Measurements from ENCODE around the gene RHOC.
"Not testable (repeated sequence)": the region's sequence is repeated elsewhere in the genome, so short reads cannot be mapped to it uniquely, and the experiment has no call there.

The RHOC gene

DNA sequence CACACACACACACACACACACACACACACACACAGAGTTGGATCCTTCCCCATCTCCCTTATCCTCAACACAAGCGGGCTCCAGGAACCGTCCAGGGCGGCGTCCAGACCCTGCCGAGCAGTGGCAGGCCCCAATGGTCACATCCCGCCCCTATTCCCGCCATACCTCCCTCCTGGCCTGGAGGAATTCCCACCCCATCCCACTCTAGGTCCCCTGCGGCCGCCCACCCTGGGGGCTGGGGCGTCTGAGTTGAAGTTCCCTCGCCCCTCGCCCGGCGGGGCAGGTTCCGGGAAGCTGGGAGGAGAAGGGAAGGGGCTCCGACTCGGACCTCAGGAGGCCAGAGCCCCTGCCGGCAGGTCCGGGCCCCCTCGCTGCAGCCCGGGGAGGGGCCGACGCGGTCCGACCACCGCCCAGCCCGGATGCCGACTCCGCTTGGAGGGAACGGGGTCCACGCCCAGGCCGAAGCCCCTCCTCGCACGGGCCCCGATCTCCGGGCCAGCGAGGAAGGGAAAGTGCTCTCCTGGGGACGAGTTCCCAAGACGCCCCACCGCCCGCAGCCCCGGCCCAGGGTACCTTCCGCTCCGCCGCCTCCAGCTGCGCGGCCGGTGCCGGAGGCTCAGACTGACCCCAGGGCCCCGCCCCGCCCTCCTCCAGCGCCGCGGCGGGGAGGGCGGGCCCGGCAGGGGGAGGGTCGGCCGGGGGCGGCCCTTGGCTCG is at the start of gene RHOC:
Gene RHOC (minus strand): TSS at position 623 of the 716 bp plus-strand sequence. CDS start 3,328 bp downstream, outside the sequence.
- DNase-seq (ENCODE audit: low read depth in 3 of 3, low spot score in 1 of 3): no peak

DNA sequence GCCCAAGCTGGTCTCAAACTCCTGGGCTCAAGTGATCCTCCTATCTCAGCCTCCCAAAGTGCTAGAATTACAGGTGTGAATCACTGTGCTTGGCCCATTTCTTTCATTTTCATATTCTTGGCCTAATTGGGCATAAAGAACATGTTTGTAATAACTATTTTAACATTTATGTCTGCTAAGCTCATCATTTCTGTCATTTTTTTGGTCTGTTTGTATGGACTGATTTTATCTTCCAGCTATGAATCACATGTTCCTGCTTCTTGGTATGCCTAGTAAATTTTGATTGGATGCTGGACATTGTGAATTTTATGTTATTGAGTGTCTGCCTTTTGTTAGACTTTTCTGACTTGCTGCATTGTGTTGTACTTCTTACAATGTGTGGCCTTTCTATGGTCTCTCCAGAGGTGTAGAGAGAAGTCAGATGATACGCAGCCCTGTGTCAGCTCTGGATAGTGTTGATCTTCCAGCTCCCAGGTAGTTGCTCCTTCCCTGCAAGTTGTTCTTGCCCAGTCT is 47.2 kb upstream of the RHOC start:
- no peak for DNase-seq (ENCODE audit: low read depth in 3 of 3, low spot score in 1 of 3)

DNA sequence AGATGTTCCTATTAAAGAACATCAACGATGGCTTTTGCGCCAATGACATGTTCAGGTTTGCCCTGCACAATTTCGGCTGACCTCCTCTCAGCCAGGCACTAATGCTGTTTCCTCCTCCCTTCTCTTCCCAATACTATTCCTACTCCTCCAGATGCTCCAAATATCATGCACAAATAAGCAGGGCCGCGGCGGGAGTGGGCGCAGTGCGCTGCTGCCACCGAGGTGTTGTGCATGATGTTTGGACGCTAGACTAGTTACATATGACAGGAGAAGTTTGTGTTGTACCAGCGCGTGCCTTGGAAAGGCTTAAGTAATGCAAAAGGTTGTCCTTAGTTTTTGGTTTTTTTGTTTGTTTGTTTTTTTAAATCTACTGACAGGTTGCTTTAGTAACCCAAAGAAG is 41.5 kb upstream of the RHOC start:
- no peak for DNase-seq (ENCODE audit: low read depth in 3 of 3, low spot score in 1 of 3)

- no peak for DNase-seq (ENCODE audit: low read depth in 3 of 3, low spot score in 1 of 3)
Measured at GRCh38 chr1:112744009-112744578, 37.2 kb upstream of the RHOC start.

DNA sequence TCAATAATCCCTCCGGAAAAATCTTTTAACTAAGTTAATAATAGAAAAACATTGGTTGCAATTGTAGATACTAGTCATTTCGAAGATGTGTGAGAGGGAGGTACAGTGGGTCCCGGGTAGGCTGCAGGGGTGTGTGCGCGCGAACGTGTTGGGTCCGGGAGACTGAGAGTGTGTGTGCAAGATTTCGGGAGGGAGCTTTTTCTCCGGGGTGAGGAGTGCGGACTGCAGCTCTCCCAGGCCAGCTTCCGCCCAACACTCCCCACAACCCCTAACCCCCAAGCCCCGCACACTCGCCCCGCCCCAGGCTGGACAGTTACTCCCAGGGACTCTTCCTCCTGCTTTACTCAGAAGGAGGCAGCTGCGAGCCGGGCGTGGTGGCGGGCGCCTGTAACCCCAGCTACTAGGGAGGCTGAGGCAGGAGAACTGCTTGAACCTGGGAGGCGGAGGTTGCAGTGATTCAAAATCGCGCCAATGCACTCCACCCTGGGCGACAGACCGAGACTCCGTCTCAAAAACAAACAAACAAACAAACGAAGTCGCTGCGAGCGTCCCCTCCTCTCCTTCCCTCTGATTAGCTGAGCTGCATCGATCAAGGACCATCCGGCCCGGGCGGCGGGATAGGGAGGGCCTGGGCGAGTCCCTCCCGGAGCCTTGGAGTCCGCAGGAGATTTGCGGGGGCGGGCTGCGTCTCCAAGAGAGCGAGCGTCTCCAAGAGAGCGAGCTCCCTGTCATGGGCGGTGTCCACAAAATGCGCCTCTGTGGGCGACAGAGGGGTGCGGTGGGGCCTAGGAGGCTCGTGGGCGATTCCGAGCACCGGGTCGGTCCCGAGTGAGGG is 36.5 kb upstream of the RHOC start:
- no peak for DNase-seq (ENCODE audit: low read depth in 3 of 3, low spot score in 1 of 3)

- no peak for DNase-seq (ENCODE audit: low read depth in 3 of 3, low spot score in 1 of 3)
Measured at GRCh38 chr1:112737573-112737972, 30.6 kb upstream of the RHOC start.

- DNase-seq (ENCODE audit: low read depth in 3 of 3, low spot score in 1 of 3): no peak
Measured at GRCh38 chr1:112735752-112736151, 28.8 kb upstream of the RHOC start.

- DNase-seq (ENCODE audit: low read depth in 3 of 3, low spot score in 1 of 3): no peak
Measured at GRCh38 chr1:112731451-112731850, 24.5 kb upstream of the RHOC start.

DNA sequence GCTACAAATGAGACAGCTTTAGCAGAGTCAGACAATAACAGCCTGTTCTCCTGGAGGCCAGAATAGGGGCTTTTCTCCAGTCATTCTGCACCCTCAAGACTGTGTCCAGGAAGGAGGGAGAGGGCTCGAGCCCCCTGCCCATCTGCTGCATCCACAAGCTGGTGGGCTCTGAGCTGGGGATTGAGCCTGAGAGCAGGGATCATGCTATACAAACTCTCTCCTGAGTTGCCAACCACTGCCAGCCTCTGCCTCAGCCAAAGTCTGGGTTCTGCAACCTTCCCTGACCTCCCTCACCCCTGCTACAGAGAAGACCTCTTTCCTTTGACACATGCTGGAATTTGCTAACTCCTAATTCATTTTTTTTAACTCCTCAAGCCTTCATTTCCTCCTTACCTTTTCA is 23.0 kb upstream of the RHOC start:
- DNase-seq (ENCODE audit: low read depth in 3 of 3, low spot score in 1 of 3): no peak

DNA sequence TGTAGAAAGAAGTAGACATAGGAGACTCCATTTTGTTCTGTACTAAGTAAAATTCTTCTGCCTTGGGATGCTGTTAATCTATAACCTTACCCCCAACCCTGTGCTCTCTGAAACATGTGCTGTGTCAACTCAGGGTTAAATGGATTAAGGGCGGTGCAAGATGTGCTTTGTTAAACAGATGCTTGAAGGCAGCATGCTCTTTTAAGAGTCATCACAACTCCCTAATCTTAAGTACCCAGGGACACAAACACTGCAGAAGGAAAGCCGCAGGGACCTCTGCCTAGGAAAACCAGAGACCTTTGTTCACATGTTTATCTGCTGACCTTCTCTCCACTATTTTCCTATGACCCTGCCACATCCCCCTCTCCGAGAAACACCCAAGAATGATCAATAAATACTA is 22.1 kb upstream of the RHOC start:
- DNase-seq (ENCODE audit: low read depth in 3 of 3, low spot score in 1 of 3): not testable (repeated sequence)

- not testable (repeated sequence) for DNase-seq (ENCODE audit: low read depth in 3 of 3, low spot score in 1 of 3)
Measured at GRCh38 chr1:112728306-112728971, 21.5 kb upstream of the RHOC start.

- DNase-seq (ENCODE audit: low read depth in 3 of 3, low spot score in 1 of 3): no peak
Measured at GRCh38 chr1:112727716-112728115, 20.8 kb upstream of the RHOC start.

DNA sequence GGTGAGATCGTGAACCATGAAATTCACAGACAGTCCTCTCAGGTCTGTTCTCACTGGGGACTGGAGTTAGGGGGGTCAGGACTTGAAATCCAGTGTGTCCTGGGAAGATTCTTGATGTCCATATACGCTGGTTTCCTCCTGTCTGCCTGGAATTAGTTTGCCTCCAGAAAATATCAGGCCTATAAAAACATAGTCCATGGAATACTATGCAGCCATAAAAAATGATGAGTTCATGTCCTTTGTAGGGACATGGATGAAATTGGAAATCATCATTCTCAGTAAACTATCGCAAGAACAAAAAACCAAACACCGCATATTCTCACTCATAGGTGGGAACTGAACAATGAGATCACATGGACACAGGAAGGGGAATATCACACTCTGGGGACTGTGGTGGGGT is 17.3 kb upstream of the RHOC start:
- DNase-seq (ENCODE audit: low read depth in 3 of 3, low spot score in 1 of 3): not testable (repeated sequence)

GRCh38 chr1:112723511-112723839 is 16.5 kb upstream of the RHOC start:
- DNase-seq (ENCODE audit: low read depth in 3 of 3, low spot score in 1 of 3): no peak

DNA sequence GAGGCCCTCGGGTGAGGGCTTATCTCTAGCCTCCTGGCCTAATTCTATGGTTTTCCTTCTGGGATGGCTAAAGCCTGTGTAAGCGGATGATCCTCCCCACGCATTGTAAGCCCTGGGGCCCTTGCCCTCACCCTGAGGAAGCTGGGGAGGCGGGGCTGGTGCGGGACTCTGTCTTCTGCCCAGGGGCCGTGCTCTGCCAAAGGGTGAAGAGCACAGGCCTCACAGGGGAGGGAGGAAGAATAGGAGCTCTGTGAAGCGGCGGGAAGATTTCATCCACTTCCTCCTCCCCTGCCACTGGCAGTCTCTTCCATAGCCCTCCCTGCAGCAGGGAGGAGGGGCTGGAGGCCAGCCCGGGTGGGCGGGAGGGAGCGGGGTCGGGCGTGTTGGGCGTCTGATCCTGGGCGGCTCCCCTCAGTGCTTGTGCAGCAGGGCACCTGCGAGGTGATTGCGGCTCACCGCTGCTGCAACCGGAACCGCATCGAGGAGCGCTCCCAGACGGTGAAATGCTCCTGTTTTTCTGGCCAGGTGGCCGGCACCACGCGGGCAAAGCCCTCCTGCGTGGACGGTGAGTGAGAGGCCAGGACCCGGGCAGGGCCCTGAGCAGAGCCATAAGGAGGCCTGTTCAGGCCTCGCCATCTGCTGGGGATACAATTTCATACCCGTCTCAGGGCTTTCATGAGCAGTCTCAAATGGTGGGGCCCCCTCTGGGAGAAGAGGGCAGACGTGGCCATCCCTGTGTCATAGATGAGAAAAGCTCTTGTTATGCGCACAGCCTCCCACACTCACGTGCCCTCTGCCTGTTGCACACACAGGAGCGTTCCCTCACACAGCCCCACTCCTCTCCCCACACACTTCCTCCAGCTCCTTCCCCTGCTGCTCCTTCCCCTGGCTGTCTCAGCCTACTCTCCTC is 15.9 kb upstream of the RHOC start:
- no peak for DNase-seq (ENCODE audit: low read depth in 3 of 3, low spot score in 1 of 3)

DNA sequence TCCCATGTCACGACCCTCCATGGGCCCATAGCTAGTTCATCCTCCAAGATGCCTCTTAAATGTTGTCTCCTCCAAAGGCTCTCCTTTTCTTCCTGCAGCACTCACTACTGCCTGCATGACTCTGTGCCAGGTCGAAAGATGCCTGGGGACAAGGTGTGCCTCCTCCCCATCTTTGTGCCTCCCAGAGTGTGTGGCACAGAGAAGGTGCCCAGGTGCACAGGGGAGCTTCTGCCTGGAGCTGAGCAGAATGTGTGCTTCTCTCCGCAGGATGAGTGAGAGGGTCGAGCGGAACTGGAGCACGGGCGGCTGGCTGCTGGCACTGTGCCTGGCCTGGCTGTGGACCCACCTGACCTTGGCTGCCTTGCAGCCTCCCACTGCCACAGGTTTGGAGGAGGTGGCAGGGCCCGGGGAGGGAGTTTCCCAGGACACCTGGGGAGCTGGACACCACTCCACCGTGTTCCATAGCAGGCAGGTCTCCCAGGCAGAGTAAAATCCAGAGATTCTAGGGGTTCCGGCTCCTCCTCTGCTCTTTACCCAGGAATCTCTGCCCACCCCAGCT is 15.1 kb upstream of the RHOC start:
- DNase-seq (ENCODE audit: low read depth in 3 of 3, low spot score in 1 of 3): no peak

DNA sequence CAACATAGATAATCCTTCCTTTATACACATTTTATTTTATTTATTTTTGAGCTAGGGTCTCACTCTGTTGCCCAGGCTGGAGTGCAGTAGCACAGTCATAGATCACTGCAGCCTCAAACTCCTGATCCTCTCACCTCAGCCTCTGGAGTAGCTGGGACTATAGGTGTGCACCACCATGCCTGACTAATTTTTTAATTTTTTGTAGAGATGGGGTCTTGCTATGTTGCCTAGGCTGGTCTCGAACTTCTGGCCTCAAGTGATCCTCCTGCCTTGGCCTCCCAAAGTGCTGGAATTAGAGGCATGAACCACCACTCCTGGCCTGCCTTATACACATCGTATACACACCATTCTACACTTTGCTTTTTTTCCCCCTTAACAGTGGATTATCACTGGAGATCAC is 14.4 kb upstream of the RHOC start:
- DNase-seq (ENCODE audit: low read depth in 3 of 3, low spot score in 1 of 3): not testable (repeated sequence)

DNA sequence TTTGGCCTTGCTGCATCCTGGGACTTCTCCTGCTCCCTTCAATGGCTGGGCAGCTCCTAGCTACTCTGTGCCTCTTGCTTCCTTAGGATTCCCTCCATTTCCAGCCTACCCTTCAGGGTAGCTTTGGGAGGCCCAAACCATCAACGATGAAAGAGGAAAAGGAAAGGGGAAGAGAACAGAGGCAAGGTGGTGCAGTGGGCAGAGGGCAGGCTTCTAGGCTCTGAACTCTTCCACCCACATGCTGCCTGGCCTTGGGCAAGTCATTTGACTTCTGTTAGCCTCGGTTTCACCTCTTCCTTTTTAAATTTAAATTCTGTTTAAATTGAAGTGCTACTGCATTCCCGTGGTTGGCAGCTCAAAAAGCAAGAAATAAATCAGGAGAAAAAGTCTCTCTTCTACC is 13.9 kb upstream of the RHOC start:
- no peak for DNase-seq (ENCODE audit: low read depth in 3 of 3, low spot score in 1 of 3)

GRCh38 chr1:112719706-112720105 is 12.8 kb upstream of the RHOC start:
- no peak for DNase-seq (ENCODE audit: low read depth in 3 of 3, low spot score in 1 of 3)

Data from stimulated activated CD4-positive, alpha-beta T cell treated with anti-CD3 and anti-CD28 coated beads, TNF-alpha, amount 100 ng/mL, for 1 hour (primary cell).